ENCODE results near the gene ANKRD30BL.
"Not testable (repeated sequence)": the region's sequence is repeated elsewhere in the genome, so short reads cannot be mapped to it uniquely, and the experiment has no call there.

ANKRD30BL gene, protein sequence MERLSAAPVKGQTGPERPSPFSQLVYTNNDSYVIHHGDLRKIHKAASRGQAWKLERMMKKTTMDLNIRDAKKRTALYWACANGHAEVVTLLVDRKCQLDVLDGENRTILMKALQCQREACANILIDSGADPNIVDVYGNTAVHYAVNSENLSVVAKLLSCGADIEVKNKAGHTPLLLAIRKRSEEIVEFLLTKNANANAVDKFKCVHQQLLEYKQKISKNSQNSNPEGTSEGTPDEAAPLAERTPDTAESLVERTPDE

DNA sequence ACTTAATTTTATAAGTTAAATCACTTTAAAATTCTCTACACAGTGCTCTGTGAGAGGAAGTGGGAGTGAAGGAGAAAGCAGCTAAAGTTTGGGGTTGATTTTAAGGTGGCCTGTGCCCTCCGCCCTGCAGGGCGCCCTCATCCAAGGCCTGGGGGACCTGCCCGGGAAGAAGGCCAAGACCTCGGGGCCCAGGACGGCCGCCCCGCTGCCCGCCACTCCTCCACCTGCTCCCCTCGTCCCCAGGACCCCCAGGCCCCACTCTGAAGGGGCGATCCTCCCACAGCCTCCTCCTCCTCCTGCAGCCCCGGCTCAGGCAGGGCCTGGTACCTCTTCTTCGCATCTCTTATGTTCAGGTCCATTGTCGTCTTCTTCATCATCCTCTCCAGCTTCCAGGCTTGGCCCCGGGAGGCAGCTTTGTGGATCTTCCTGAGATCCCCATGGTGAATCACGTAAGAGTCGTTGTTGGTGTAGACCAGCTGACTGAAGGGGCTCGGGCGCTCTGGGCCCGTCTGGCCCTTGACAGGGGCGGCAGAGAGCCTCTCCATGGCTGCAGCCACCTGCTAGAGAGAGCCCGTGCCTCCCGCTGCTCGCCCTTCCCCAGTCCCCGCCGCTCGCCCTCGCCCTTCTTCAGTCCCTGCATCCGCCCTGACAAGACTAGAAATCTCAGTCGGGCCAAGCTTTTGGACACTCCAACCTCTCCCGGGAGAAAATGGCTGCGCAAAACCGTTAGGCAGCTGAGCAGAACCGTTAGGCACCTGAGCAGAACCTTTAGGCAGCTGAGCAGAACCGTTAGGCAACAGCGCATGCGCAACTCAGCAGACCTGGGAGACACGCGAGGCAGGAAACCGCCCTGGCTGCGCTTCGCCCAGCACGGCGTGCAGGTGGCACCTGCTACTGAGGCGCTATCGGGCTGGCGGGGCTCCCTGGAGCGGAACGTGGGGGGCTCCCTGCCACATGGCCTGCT is at the start of gene ANKRD30BL:
Gene ANKRD30BL (minus strand): TSS at position 792 of the 964 bp plus-strand sequence. CDS start 247 bp downstream, at position 545.
- DNase-seq (ENCODE audit: low spot score): not testable (repeated sequence)

DNA sequence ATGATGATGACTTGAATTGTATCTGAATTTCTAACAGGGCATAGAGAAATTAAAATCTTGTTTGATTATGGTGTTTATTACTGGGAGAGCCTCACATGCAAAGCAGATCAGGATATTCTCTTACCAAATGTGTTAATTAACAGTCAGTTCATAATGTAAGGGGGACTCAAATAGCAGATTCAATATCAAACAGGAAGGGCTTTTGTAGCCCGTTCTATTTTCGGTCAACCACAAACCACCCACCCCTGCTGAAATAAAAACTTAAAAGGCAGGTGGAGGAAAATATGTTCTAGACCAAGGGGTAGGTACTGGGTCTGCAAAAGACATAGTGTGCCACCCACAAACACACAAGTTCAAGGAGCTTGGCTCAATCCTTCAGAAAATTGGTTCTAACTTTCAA is 41.1 kb upstream of the ANKRD30BL start:
- not testable (repeated sequence) for DNase-seq (ENCODE audit: low spot score)

DNA sequence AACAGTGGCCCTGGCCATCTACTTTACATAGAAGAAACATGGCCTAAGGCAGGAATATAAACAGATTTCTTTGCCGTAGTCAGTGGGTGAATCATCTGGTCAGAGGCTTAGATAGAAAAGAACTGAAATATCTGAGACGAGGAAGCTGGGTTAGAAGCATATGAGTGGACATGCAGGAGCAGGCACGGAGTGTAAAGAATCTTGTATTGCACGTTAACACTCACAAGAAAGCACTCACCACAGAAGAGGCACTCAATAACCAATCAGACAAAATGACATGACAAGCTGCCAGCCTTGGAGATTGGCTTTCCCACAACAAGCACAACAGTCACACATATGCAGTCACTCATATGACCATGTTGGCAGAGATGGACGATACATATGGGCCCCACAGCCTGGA is 31.1 kb upstream of the ANKRD30BL start:
- DNase-seq (ENCODE audit: low spot score): not testable (repeated sequence)

DNA sequence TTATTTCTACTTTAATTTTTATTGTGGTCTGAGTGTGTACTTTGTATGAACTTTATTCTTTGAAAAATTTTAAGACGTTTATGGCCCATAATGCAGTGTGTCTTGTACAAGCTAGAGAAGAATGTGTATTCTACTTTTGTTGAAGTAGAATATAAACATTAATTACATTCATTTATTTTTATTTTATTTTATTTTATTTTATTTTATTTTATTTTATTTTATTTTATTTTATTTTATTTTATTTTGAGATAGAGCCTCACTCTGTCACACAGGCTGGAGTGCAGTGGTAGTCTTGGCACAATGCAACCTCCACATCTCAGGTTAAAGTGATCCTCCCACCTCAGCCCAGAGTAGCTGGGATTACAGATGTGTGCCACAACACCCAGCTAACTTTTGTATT is 5.3 kb upstream of the ANKRD30BL start:
- not testable (repeated sequence) for DNase-seq (ENCODE audit: low spot score)

DNA sequence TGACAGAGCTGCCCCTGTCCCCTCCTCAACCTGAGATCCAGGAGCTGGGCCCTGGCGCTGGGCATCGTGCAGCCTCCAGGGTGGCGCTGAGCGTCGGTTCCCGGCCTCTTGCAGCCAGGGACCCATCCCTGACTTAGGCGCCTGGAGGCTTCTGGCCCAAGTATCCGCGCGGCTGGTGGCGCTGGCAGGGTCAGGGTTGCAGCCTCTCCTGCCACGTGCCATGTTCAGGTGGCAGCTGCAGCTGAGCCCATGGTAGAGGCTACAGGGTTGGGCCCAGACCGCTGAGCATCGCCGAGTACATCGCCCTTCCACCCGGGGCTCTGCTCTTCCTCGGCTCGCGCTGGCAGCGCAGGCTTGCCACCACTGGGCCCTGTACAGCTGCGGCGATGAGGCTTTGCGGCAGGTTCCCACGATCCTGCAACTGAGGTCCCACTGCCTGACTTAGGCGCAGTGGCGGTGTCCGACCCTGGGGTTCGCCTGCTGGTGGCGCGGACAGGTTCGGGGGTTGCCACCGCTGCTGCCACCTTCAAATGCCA is 441 bp upstream of the ANKRD30BL start:
- not testable (repeated sequence) for DNase-seq (ENCODE audit: low spot score)

DNA sequence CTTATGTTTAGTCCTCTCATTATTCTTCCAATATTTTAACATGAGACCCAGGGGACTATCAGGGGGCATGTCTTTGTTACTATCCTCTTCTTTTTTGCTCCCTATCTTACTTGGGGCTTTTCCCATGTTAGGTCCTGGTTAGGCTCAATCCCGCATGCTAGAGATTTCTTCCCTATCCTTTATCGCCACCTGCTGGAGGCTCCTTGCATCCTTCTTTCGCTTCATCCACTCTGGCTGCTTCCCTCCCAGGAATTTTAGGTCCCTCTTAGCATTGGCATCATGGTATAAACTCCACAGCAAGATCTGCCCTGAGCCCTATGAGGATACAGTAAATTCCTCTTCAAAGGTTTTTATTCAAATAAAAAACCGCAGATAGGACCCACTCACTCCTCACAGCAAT is 15.0 kb downstream of the ANKRD30BL start:
- peak; percentile 61 for DNase-seq (ENCODE audit: low spot score)
